Lung (tissue), 12 donors: ENCODE measurements around the gene BIN1. TPM values are rescaled to one million over a fixed set of nuclear protein-coding genes. Genes with fewer than 3 reads are reported as not detected.

Experiments used
- ATAC-seq: fragments of 200-7000 bp; cut with Tn5 transposase; one replicate; pipeline ENCODE4 v1.9.1; 2020; ENCODE audit warnings: moderate number of reproducible peaks; ENCODE audit not compliant: insufficient read depth, low FRiP score
- DNase-seq, 3 donors: peaks; one replicate each; pipeline ENCODE4 v3.0.0-alpha.2; 2013 to 2017
- H3K27ac ChIP-seq, 2 donors: one replicate each; pipeline ENCODE4 v1.5.1; 2013; ENCODE audit warnings: mild to moderate bottlenecking in 2 of 2, moderate library complexity in 2 of 2, control low read depth in 1 of 2, inconsistent platforms in 1 of 2, low read depth in 1 of 2, low read length in 1 of 2
- H3K27me3 ChIP-seq, 3 donors: one replicate each; pipeline ENCODE4 v1.5.1; 2013; ENCODE audit warnings: low read length in 2 of 3; ENCODE audit not compliant: control insufficient read depth in 3 of 3, insufficient read depth in 3 of 3
- H3K36me3 ChIP-seq, 4 donors: one replicate each; pipeline ENCODE4 v1.5.1; 2013; ENCODE audit warnings: low read length in 4 of 4, mild to moderate bottlenecking in 1 of 4, moderate library complexity in 1 of 4; ENCODE audit not compliant: control insufficient read depth in 4 of 4, insufficient read depth in 4 of 4
- H3K4me1 ChIP-seq, 5 donors: one replicate each; pipeline ENCODE4 v1.5.1; 2013; ENCODE audit warnings: low read length in 5 of 5, mild to moderate bottlenecking in 2 of 5, moderate library complexity in 1 of 5; ENCODE audit not compliant: control insufficient read depth in 5 of 5, insufficient read depth in 5 of 5
- H3K4me3 ChIP-seq: one replicate; pipeline ENCODE4 v1.5.1; 2013; ENCODE audit warnings: mild to moderate bottlenecking, control low read depth, moderate library complexity
- H3K9ac ChIP-seq, 2 donors: one replicate each; pipeline ENCODE4 v1.5.1; 2013; ENCODE audit warnings: low read length in 2 of 2, control low read depth in 1 of 2; ENCODE audit not compliant: insufficient read depth in 1 of 2
- H3K9me3 ChIP-seq, 4 donors: one replicate each; pipeline ENCODE4 v1.5.1; 2013; ENCODE audit warnings: low read length in 3 of 4, mild to moderate bottlenecking in 1 of 4, moderate library complexity in 1 of 4; ENCODE audit not compliant: control insufficient read depth in 4 of 4, insufficient read depth in 3 of 4
- CTCF ChIP-seq: IDR thresholded peaks from 2 replicates; pipeline ENCODE4 v1.5.1; 2012; ENCODE audit warnings: mild to moderate bottlenecking; ENCODE audit errors: control extremely low read depth, extremely low read depth
- WGBS, 2 donors: extraction: QIAGEN DNeasy Blood & Tissue Kit; methylation state at CpG; one replicate each; pipeline ENCODE4 v1.1.7; 2013; 5-methylcytosine and 5-hydroxymethylcytosine counted together
- polyA plus RNA-seq, 2 donors: library from polyadenylated mRNA; stranded (reverse); fragments of 200-250 nt; gene quantifications; one replicate each; pipeline ENCODE4 v1.2.1, GENCODE V29; 2013
- total RNA-seq, 2 donors: library from RNA; depleted of rRNA in 1 of 2; stranded (reverse); fragments of >200 nt in 1 of 2; gene quantifications; one replicate each; pipeline ENCODE4 v1.2.1, GENCODE V29; 2014 to 2021
- donor health status: control.
- donor health status: control.
- donor health status: Bipolar disorder and iron deficiency.
- donor health status: healthy.
- donor health status: DM: yes; HTN: yes; CAD: no.

The BIN1 gene
- total and polyA plus RNA-seq, 4 donors = 28.8 to 41.7 (median 36.2) TPM

GRCh38 chr2:127092306-127092705, 14.6 kb downstream of the BIN1 start:
- H3K4me3 ChIP-seq = no peak overlapping the region
- no peak for DNase-seq
- no peak for ATAC-seq
- H3K27ac ChIP-seq = no peak overlapping the region
- no peak overlapping the region for H3K9ac ChIP-seq
- H3K36me3 ChIP-seq = peaks cover 0 to 2% (median 0%) of the 10 kb centered on the region in 4 donors
- H3K9me3 ChIP-seq = no peaks in the 10 kb centered on the region
- H3K27me3 ChIP-seq = no peaks in the 10 kb centered on the region
- TF ChIP-seq CTCF = no peak
- peaks cover 0 to 41% (median 27%) of the 10 kb centered on the region in 5 donors for H3K4me1 ChIP-seq
- WGBS, 2 donors = 92 to 95% methylated on average over 6 of the region's 6 CpGs

DNA sequence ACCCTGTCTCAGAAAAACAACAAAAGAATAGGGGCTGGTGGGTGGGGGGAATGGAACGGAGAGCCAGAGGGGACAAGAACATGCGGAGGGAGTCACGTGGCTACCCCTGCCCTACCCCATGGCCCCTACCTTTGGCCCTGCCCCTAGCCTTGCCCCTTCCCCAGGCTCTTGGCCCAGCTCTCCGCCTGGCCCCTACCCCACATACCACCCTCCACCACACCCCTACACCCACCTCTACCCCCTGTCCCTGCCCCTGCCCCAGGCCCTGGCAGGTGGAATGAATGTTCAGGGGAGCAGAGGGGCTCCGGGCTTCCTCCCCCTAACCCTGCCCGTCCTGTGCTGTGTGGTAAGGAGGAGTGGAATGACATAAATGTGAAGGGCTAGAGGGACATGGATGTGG, 15.1 kb downstream of the BIN1 start:
- no peak overlapping the region for H3K27ac ChIP-seq
- no peak overlapping the region for H3K4me3 ChIP-seq
- ATAC-seq (no peak), DNase-seq (no peak)
- peaks cover 0 to 44% (median 30%) of the 10 kb centered on the region in 5 donors for H3K4me1 ChIP-seq
- no peak for TF ChIP-seq CTCF
- no peaks in the 10 kb centered on the region for H3K27me3 ChIP-seq
- H3K36me3 ChIP-seq = peaks cover 0 to 2% (median 0%) of the 10 kb centered on the region in 4 donors
- WGBS, 2 donors = 92 to 93% methylated on average over 3 to 6 of the region's 6 CpGs
- no peaks in the 10 kb centered on the region for H3K9me3 ChIP-seq
- no peak overlapping the region for H3K9ac ChIP-seq

DNA sequence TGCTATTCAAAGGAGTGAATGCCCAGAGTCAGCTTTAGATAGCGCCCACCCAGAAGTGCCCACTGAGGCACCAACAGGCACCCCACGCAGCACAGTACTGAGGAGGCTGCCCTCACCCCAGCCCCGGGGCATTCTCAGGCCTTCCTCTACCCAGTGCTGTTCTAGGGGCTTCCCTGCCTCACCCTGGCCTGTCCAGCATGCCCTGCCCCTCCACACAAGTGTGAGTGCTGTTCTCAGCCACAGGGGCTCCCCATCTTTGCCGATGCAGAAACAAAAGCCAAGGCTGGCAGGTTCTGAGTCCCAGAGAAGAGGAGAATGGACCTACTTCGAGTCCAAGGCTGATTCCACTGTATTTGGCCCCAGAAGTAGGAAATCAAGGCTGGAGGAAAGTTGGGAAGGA, 15.8 kb downstream of the BIN1 start:
- DNase-seq (no peak), ATAC-seq (no peak)
- H3K4me1 ChIP-seq = peaks cover 0 to 45% (median 33%) of the 10 kb centered on the region in 5 donors
- H3K27ac ChIP-seq = no peak overlapping the region
- WGBS, 2 donors = 91 to 95% methylated on average over 5 of the region's 5 CpGs
- H3K36me3 ChIP-seq = peaks cover 0 to 2% (median 0%) of the 10 kb centered on the region in 4 donors
- H3K9me3 ChIP-seq = no peaks in the 10 kb centered on the region
- H3K4me3 ChIP-seq = no peak overlapping the region
- H3K27me3 ChIP-seq = no peaks in the 10 kb centered on the region
- no peak for TF ChIP-seq CTCF
- H3K9ac ChIP-seq = no peak overlapping the region
